Liver (tissue), 9 donors: Measurements from ENCODE around the gene DUSP14. TPM values are rescaled to one million over a fixed set of nuclear protein-coding genes. Genes with fewer than 3 reads are reported as not detected.

Source experiments
- DNase-seq: peaks from one replicate; pipeline ENCODE4 v3.0.0-alpha.2; 2017; ENCODE audit warnings: low spot score
- H3K27ac ChIP-seq, 2 donors: one replicate each; pipeline ENCODE4 v1.7.0; 2013; ENCODE audit warnings: inconsistent platforms in 2 of 2, low read length in 2 of 2, control low read depth in 1 of 2, low read depth in 1 of 2, mild to moderate bottlenecking in 1 of 2
- H3K27me3 ChIP-seq, 4 donors: one replicate each; pipeline versions ENCODE4 v1.6.1 to v1.7.0; 2013; ENCODE audit warnings: low read length in 3 of 4, inconsistent platforms in 1 of 4, mild to moderate bottlenecking in 1 of 4, moderate library complexity in 1 of 4; ENCODE audit not compliant: control insufficient read depth in 4 of 4, insufficient read depth in 4 of 4
- H3K36me3 ChIP-seq, 4 donors: one replicate each; pipeline versions ENCODE4 v1.6.1 to v1.7.0; 2013; ENCODE audit warnings: low read length in 3 of 4, mild to moderate bottlenecking in 3 of 4, low read depth in 1 of 4, moderate library complexity in 1 of 4; ENCODE audit not compliant: control insufficient read depth in 4 of 4, insufficient read depth in 3 of 4
- H3K4me1 ChIP-seq, 4 donors: one replicate each; pipeline versions ENCODE4 v1.6.1 to v1.7.0; 2013; ENCODE audit warnings: low read length in 3 of 4, mild to moderate bottlenecking in 3 of 4, moderate library complexity in 1 of 4; ENCODE audit not compliant: control insufficient read depth in 4 of 4, insufficient read depth in 4 of 4
- H3K4me3 ChIP-seq, 3 donors: one replicate each; pipeline versions ENCODE4 v1.6.1 to v1.7.0; 2013; ENCODE audit warnings: low read length in 3 of 3, control low read depth in 1 of 3, low read depth in 1 of 3, mild to moderate bottlenecking in 1 of 3
- H3K9ac ChIP-seq, 2 donors: one replicate each; pipeline ENCODE4 v1.7.0; 2013; ENCODE audit warnings: low read length in 2 of 2, mild to moderate bottlenecking in 2 of 2, moderate library complexity in 2 of 2, control low read depth in 1 of 2, low read depth in 1 of 2
- H3K9me3 ChIP-seq, 4 donors: one replicate each; pipeline versions ENCODE4 v1.6.1 to v1.7.0; 2013; ENCODE audit warnings: low read length in 3 of 4; ENCODE audit not compliant: control insufficient read depth in 4 of 4
- ATF3 ChIP-seq: IDR thresholded peaks from 2 replicates; pipeline ENCODE4 v1.6.1; 2016; ENCODE audit warnings: antibody characterized with exemption
- CTCF ChIP-seq: fragments of 150-350 bp; IDR thresholded peaks from 2 replicates; pipeline ENCODE4 v1.5.1; 2017; ENCODE audit warnings: improper control_type of control experiment, low read depth, low read length; ENCODE audit not compliant: missing input control
- EGR1 ChIP-seq, 2 donors: IDR thresholded peaks; 2 replicates each; pipeline ENCODE4 v1.6.1; 2016 to 2018; ENCODE audit warnings: antibody characterized with exemption in 2 of 2, low read depth in 2 of 2
- FOXA1 ChIP-seq: IDR thresholded peaks from 2 replicates; pipeline ENCODE4 v1.6.1; 2016; ENCODE audit warnings: antibody characterized with exemption
- FOXA2 ChIP-seq: IDR thresholded peaks from 2 replicates; pipeline ENCODE4 v1.6.1; 2016; ENCODE audit warnings: antibody characterized with exemption
- GABPA ChIP-seq, 2 donors: IDR thresholded peaks in 1 of 2; conservative IDR thresholded peaks in 1 of 2; 2 replicates each; pipeline ENCODE4 v1.6.1; 2016; ENCODE audit warnings: antibody characterized with exemption in 2 of 2, mild to moderate bottlenecking in 1 of 2, moderate library complexity in 1 of 2
- HNF4A ChIP-seq, 2 donors: conservative IDR thresholded peaks; 2 replicates each; pipeline ENCODE4 v1.6.1; 2016; ENCODE audit warnings: antibody characterized with exemption in 2 of 2, mild to moderate bottlenecking in 2 of 2
- HNF4G ChIP-seq: IDR thresholded peaks from 2 replicates; pipeline ENCODE4 v1.6.1; 2016; ENCODE audit warnings: antibody characterized with exemption
- JUND ChIP-seq, 2 donors: IDR thresholded peaks; 2 replicates each; pipeline ENCODE4 v1.6.1; 2016; ENCODE audit warnings: antibody characterized with exemption in 2 of 2
- MAX ChIP-seq: IDR thresholded peaks from 2 replicates; pipeline ENCODE4 v1.6.1; 2016; ENCODE audit warnings: antibody characterized with exemption
- NR2F2 ChIP-seq: IDR thresholded peaks from 2 replicates; pipeline ENCODE4 v1.6.1; 2016; ENCODE audit warnings: antibody characterized with exemption
- RAD21 ChIP-seq, 2 donors: IDR thresholded peaks; 2 replicates each; pipeline ENCODE4 v1.6.1; 2016; ENCODE audit warnings: antibody characterized with exemption in 2 of 2, mild to moderate bottlenecking in 2 of 2
- REST ChIP-seq: IDR thresholded peaks from 2 replicates; pipeline ENCODE4 v1.6.1; 2016; ENCODE audit warnings: antibody characterized with exemption, mild to moderate bottlenecking
- RXRA ChIP-seq, 2 donors: IDR thresholded peaks; 2 replicates each; pipeline ENCODE4 v1.6.1; 2017 to 2018; ENCODE audit warnings: antibody characterized with exemption in 2 of 2, mild to moderate bottlenecking in 1 of 2
- SP1 ChIP-seq: IDR thresholded peaks from 2 replicates; pipeline ENCODE4 v1.6.1; 2018; ENCODE audit warnings: antibody characterized with exemption, mild to moderate bottlenecking
- TAF1 ChIP-seq: conservative IDR thresholded peaks from 2 replicates; pipeline ENCODE4 v1.6.1; 2016; ENCODE audit warnings: antibody characterized with exemption, mild to moderate bottlenecking
- YY1 ChIP-seq: IDR thresholded peaks from 2 replicates; pipeline ENCODE4 v1.6.1; 2016; ENCODE audit warnings: antibody characterized with exemption, mild to moderate bottlenecking
- ZBTB33 ChIP-seq: IDR thresholded peaks from 2 replicates; pipeline ENCODE4 v1.6.1; 2016; ENCODE audit warnings: antibody characterized with exemption
- WGBS: extraction: QIAGEN DNeasy Blood & Tissue Kit; methylation state at CpG from one replicate; pipeline ENCODE4 v1.1.7; 2013; 5-methylcytosine and 5-hydroxymethylcytosine counted together
- polyA plus RNA-seq, 2 donors: library from polyadenylated mRNA; stranded (reverse) in 1 of 2; unstranded in 1 of 2; fragments of 200-250 nt in 1 of 2; fragments of >200 nt in 1 of 2; fragmentation: Nextera tagmentation in 1 of 2; extraction: Ambion mirVana in 1 of 2; gene quantifications; one replicate each; pipeline versions ENCODE4 v1.2.1 to v1.2.3, GENCODE V29; 2013 to 2015
- total RNA-seq, 2 donors: library from RNA; depleted of rRNA; stranded (reverse); fragments of >200 nt; gene quantifications; one replicate each; pipeline ENCODE4 v1.2.3, GENCODE V29; 2014
- donor health status: healthy.
- donor health status: healthy.
- donor health status: healthy.
- donor health status: healthy.
- donor health status: healthy.

Gene DUSP14
- total and polyA plus RNA-seq, 4 donors, result 6.3 to 15.7 (median 13.8) TPM

GRCh38 chr17:37479025-37479424, 10.7 kb upstream of the DUSP14 start:
- Histone ChIP-seq H3K4me3 (no peak overlapping the region), H3K9ac (no peak overlapping the region), H3K36me3 (peaks cover 4 to 39% (median 24%) of the 10 kb centered on the region in 4 donors), H3K27me3 (no peaks in the 10 kb centered on the region), H3K4me1 (no peaks in the 10 kb centered on the region), H3K27ac (no peak overlapping the region), H3K9me3 (no peaks in the 10 kb centered on the region)
- no peak for TF ChIP-seq REST
- no peak for TF ChIP-seq SP1
- no peak for TF ChIP-seq HNF4G
- no peak for TF ChIP-seq MAX
- no peak for TF ChIP-seq TAF1
- TF ChIP-seq HNF4A (conservative IDR thresholded peaks at IDR 0.05), result no peak
- TF ChIP-seq CTCF, result no peak
- no peak for TF ChIP-seq FOXA2
- no peak for TF ChIP-seq FOXA1
- no peak for TF ChIP-seq JUND (IDR thresholded peaks at IDR 0.05)
- TF ChIP-seq YY1, result no peak
- TF ChIP-seq ATF3, result no peak
- no peak for TF ChIP-seq NR2F2
- no peak for TF ChIP-seq EGR1 (IDR thresholded peaks at IDR 0.05; ENCODE audit: low read depth in 2 of 2)
- no peak for TF ChIP-seq RAD21 (IDR thresholded peaks at IDR 0.05)
- TF ChIP-seq GABPA (IDR thresholded peaks at IDR 0.05 in 1 of 2, conservative IDR thresholded peaks at IDR 0.05 in 1 of 2), result no peak
- TF ChIP-seq ZBTB33, result no peak
- TF ChIP-seq RXRA (IDR thresholded peaks at IDR 0.05), result no peak
- DNase-seq, result no peak
- WGBS, result 96% methylated on average over 1 of the region's 1 CpG
